Right lobe of liver (tissue), 6 donors: ENCODE measurements around the gene HECTD4. TPM values are rescaled to one million over a fixed set of nuclear protein-coding genes. Genes with fewer than 3 reads are reported as not detected.

Experiments used
- ATAC-seq, 4 donors: fragments of 200-7000 bp; cut with Tn5 transposase; one replicate each; pipeline ENCODE4 v1.9.1; 2020; ENCODE audit warnings: mild to moderate bottlenecking in 4 of 4, moderate library complexity in 4 of 4
- DNase-seq, 3 donors: peaks; one replicate each; pipeline ENCODE4 v3.0.0-alpha.2; 2020
- H3K27ac ChIP-seq, 3 donors: fragments of 200-600 bp; one replicate each; pipeline ENCODE4 v1.8.0; 2022
- H3K27me3 ChIP-seq, 2 donors: fragments of 200-600 bp; one replicate each; pipeline ENCODE4 v1.8.0; 2022
- H3K36me3 ChIP-seq, 4 donors: fragments of 200-600 bp; sonication (generic) in 1 of 4; one replicate each; pipeline versions ENCODE4 v1.5.1 to v1.8.0; 2017 to 2022; ENCODE audit warnings: control low read depth in 1 of 4
- H3K4me1 ChIP-seq, 4 donors: fragments of 200-600 bp; sonication (generic) in 1 of 4; one replicate each; pipeline versions ENCODE4 v1.5.1 to v1.8.0; 2017 to 2022; ENCODE audit warnings: control low read depth in 1 of 4
- H3K4me3 ChIP-seq, 3 donors: fragments of 200-600 bp; one replicate each; pipeline ENCODE4 v1.8.0; 2022
- H3K9me3 ChIP-seq, 4 donors: fragments of 200-600 bp; sonication (generic) in 1 of 4; one replicate each; pipeline versions ENCODE4 v1.5.1 to v1.8.0; 2017 to 2022; ENCODE audit warnings: control low read depth in 1 of 4
- POLR2A ChIP-seq: fragments of 450-650 bp; IDR thresholded peaks from one replicate; pipeline ENCODE4 v1.6.1; 2017; ENCODE audit warnings: antibody characterized with exemption, mild to moderate bottlenecking
- WGBS: methylation state at CpG from one replicate; pipeline ENCODE4 v1.1.6; 2018; ENCODE audit warnings: low coverage, low lambda C conversion rate; ENCODE audit not compliant: insufficient coverage; ENCODE audit errors: missing lambda C conversion rate; 5-methylcytosine and 5-hydroxymethylcytosine counted together
- intact Hi-C, 2 donors: fragments of 100-400 bp; cut with DNase I; formaldehyde crosslinking; loops; one replicate each; pipeline versions ENCODE4 v1.11.2 to v1.14.1; 2022
- total RNA-seq, 6 experiments: library from RNA; depleted of rRNA in 2 of 6; stranded (reverse); fragments of >200 nt in 2 of 6; fragmentation: NEBNext Ultra II Directional in 3 of 6; extraction: Animal tissue kit (Norgen Biotek cat#: 25700) in 3 of 6; gene quantifications; one replicate each; pipeline versions ENCODE4 v1.1.0 to v1.2.4, GENCODE V29; 2016 to 2023
- TF ChIP-seq, protein P1 (sequence below), 4 donors: fragments of 200-600 bp in 3 of 4; fragments of 450-650 bp in 1 of 4; IDR thresholded peaks; one replicate each; pipeline versions ENCODE4 v1.5.1 to v1.8.0; 2016 to 2022; ENCODE audit warnings: antibody characterized with exemption in 4 of 4, mild to moderate bottlenecking in 2 of 4
- donor health status: DM: no; HTN: yes; CAD: no.
- donor health status: DM: no; HTN: no; CAD: no.
- donor health status: DM: no; HTN: no; CAD: no.
- donor health status: DM: no; HTN: yes; CAD: no.
- donor health status: DM: no; HTN: yes; CAD: no.

The HECTD4 gene
- total RNA-seq, 6 experiments from 2014 or later: 12.6 to 24.4 (median 19.3) TPM

DNA sequence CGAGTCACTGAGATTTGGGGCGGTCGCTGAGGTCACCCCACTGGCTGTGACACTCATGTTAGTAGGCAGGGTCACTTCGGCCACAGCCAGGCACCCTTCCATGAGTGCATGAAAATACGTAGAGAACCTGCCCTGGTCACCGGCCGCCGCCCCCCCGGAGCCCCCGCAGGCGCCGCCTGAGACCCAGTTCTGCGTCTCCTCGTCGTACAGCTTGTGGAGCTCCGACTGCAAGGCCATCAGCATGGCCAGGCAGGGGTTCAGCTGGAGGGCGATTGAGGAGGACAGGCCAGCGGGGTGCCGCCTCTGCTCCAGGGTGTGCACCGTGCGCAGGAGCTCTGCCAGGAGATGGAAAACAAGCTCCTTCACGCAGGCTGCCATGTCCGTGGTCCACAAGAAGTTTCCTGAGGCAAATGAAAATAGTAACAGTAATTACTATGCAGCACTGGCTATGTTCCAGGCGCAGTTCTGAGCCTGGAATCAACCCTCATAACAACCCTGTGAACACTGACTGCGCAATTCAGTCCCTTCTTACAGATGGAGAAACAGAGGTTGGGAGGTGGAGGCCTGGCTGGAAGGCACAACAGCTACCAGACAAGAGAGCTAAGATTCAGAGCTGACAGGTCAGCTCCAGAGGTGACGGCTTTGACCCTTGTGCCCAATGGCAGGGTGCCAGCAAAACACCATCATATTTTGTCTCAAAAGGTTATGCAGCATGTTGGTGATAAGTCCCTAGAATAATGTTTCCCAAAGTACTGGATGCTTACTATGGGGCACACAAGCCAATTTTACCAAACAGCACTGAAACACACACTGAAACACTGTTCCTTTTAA, 196.9 kb downstream of the HECTD4 start:
- DNase-seq (no peak), ATAC-seq (peak in 3 of 4 donors; percentile 35 to 48 (median 43))
- no peaks in the 10 kb centered on the region for H3K9me3 ChIP-seq
- intact Hi-C loops: no loop called here
- H3K4me1 ChIP-seq: no peaks in the 10 kb centered on the region
- H3K27ac ChIP-seq: no peak overlapping the region
- no peak for TF ChIP-seq POLR2A
- TF ChIP-seq, protein P1, sequence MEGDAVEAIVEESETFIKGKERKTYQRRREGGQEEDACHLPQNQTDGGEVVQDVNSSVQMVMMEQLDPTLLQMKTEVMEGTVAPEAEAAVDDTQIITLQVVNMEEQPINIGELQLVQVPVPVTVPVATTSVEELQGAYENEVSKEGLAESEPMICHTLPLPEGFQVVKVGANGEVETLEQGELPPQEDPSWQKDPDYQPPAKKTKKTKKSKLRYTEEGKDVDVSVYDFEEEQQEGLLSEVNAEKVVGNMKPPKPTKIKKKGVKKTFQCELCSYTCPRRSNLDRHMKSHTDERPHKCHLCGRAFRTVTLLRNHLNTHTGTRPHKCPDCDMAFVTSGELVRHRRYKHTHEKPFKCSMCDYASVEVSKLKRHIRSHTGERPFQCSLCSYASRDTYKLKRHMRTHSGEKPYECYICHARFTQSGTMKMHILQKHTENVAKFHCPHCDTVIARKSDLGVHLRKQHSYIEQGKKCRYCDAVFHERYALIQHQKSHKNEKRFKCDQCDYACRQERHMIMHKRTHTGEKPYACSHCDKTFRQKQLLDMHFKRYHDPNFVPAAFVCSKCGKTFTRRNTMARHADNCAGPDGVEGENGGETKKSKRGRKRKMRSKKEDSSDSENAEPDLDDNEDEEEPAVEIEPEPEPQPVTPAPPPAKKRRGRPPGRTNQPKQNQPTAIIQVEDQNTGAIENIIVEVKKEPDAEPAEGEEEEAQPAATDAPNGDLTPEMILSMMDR (IDR thresholded peaks at IDR 0.05): no peak
- no peaks in the 10 kb centered on the region for H3K27me3 ChIP-seq
- WGBS: 60% methylated on average over 4 of the region's 26 CpGs
- H3K36me3 ChIP-seq: peaks cover 0 to 21% (median 0%) of the 10 kb centered on the region in 4 donors
- no peak overlapping the region for H3K4me3 ChIP-seq

DNA sequence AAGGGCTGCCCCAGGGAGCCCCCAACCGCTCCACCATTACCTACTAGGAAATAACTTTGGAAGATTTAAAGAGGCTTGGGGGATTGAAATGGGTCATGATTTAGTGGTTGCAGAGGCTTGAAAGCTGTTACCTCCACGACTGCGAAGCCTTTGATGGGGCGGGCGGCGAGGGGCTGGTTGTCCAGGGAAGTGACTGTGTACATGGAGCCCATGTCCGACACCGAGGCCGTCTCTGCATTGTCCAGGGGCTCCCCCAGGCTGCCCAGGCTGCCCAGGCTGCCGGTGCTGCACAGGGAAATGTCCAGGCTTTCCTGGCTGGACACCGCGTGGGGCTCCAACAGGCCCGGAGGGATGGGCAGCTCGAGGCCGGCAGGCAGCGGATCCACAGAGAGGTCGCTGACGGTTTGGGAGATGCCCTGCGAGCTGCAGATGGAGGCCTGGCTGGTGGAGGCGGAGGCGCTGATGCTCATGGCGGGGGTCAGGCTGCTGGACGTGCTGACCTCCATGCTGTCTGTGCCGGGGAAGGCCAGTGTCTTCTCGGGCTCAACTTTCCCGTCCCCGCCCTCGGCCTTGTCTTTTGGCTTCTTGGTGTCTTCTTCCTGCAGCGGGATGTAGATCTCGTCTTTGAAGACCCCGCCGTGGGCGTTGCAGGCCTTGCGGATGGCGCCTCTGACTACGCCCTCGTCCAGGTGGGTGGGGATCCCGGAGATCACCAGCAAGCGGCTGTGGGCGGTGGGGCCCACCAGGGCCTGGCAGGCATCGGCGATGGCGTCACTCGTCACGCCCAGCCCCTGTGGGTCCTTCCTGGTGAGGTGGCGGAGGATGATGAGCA, 198.0 kb downstream of the HECTD4 start:
- intact Hi-C loops: no loop called here
- H3K36me3 ChIP-seq: peaks cover 0 to 25% (median 0%) of the 10 kb centered on the region in 4 donors

DNA sequence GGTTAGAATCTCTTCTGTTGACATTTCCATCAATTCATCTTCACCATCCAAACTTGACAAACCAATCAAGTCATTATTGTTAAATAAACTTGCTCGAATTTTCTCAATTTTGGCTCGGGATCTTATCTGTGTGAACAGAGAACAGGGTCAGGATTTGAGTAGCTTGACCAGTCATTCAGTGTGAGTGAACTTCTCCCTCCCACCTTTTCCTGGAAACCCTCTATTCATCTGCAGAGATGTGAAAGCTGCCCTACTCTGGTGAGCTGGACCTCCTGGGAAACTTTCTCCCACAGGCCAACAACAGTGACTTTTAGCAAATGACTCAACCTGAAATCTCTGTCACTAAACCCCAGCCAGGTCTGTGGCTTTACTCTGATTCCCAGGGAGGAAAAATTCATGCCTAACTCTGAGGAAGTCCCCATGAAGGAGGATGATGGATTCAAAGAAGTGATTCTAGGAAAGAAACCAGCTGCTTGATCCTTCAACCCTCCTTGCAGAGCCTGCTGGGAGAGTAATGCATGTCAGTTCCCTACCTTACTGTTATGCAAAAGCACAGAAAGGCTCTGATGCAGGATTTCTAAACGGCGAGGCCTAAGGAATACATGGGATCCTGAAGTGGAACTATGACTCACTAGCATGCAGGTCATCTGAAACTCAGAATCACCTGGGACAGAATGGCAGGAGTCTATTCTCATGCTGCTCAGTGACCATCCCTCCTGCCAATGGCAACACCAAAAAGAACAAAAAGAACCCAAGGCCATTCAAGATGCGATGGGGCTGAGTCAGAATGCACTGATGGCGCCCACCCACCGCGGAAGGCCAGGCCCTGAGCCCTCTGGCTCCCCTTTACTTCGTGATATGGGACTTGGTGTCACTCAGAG, 198.8 kb downstream of the HECTD4 start:
- ATAC-seq (no peak), DNase-seq (no peak)
- H3K36me3 ChIP-seq: peaks cover 0 to 33% (median 0%) of the 10 kb centered on the region in 4 donors
- no peak overlapping the region for H3K27ac ChIP-seq
- TF ChIP-seq, protein P1 (IDR thresholded peaks at IDR 0.05): no peak
- TF ChIP-seq POLR2A: no peak
- no peaks in the 10 kb centered on the region for H3K4me1 ChIP-seq
- intact Hi-C loops: no loop called here
- WGBS: 49% methylated on average over 2 of the region's 9 CpGs
- H3K9me3 ChIP-seq: no peaks in the 10 kb centered on the region
- H3K27me3 ChIP-seq: no peaks in the 10 kb centered on the region
- H3K4me3 ChIP-seq: no peak overlapping the region

More for the DNA sequence above, 198.0 kb downstream of the HECTD4 start:
- Histone ChIP-seq H3K4me3 (no peak overlapping the region), H3K27me3 (no peaks in the 10 kb centered on the region), H3K4me1 (no peaks in the 10 kb centered on the region), H3K9me3 (no peaks in the 10 kb centered on the region), H3K27ac (no peak overlapping the region)
- no peak for TF ChIP-seq POLR2A
- TF ChIP-seq, protein P1 (IDR thresholded peaks at IDR 0.05): no peak
- ATAC-seq (peak in 1 of 4 donors; percentile 31), DNase-seq (no peak)
- WGBS: 89% methylated on average over 5 of the region's 46 CpGs

DNA sequence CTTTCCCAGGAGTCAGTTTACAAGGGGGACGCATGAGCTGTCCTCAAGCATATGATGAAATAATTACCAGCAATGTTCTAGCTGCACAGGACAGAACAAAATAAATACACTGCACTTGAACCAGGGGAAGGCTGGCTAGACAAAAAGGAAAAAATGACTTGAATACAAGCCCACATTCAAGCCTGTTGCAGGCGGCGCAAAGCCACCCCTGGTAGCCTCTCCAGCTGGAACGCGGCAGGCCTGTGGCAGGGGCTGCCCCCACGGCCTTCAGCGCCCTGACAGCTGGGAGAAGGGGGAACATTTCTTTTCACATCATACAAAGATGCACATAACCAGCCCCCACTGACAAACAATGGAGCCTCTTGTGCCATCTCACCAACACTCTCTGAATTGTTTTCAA, 199.7 kb downstream of the HECTD4 start:
- intact Hi-C loops: no loop called here
- 86% methylated on average over 5 of the region's 7 CpGs for WGBS
- DNase-seq: no peak
- Histone ChIP-seq H3K36me3 (peaks cover 0 to 41% (median 0%) of the 10 kb centered on the region in 4 donors), H3K27ac (no peak overlapping the region), H3K4me3 (no peak overlapping the region), H3K9me3 (no peaks in the 10 kb centered on the region), H3K4me1 (no peaks in the 10 kb centered on the region), H3K27me3 (no peaks in the 10 kb centered on the region)
- TF ChIP-seq, protein P1 (IDR thresholded peaks at IDR 0.05): no peak
- no peak for TF ChIP-seq POLR2A
- ATAC-seq: no peak
